Activated T-helper 1 cell treated with anti-CD3 and anti-CD28 coated beads, Interleukin-2, amount 50 U/mL, for 16 hours (primary cell): ENCODE data around the gene CCDC178.
"Not testable (repeated sequence)": the region's sequence is repeated elsewhere in the genome, so short reads cannot be mapped to it uniquely, and the experiment has no call there.

Source experiments
- DNase-seq, 2 donors: peaks; one replicate each; pipeline ENCODE4 v3.0.0-alpha.2; 2020; ENCODE audit warnings: low read depth in 1 of 2, low spot score in 1 of 2

CCDC178 gene, protein sequence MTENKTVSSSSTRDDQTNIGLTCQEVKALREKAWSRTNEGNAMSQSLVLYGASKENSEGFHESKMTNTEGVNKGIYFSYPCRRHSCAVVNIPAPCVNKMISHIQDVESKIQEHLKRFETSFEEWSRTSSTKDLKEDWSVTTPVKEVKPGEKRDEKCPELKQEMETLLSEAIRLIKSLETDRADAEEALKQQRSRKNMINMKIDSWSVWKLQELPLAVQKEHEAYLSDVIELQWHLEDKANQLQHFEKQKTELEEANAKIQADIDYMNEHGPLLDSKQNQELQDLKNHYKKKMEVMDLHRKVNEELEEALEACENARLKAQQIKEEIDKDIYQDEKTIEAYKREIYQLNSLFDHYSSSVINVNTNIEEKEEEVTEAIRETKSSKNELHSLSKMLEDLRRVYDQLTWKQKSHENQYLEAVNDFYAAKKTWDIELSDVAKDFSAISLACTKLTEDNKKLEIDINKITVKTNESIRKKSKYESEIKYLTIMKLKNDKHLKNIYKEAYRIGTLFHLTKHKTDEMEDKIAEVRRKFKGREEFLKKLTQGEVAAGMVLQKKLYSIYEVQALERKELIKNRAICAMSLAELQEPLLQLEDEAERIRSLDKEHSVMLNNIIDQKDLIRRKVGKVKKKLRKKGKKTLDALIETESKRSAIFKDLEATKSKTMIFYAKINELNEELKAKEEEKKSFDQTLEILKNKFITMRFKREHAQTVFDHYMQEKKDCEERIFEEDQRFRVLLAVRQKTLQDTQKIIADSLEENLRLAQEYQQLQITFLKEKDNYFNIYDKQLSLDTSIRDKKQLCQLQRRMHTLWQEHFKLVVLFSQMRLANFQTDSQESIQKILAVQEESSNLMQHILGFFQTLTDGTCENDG

GRCh38 chr18:33440060-33441043, at the start of gene CCDC178:
Gene CCDC178, minus strand, starts transcription at chr18:33440721. Its CDS starts 28,633 bp downstream, at chr18:33412088.
- no peak for DNase-seq

- no peak for DNase-seq
Observed at GRCh38 chr18:33483908-33484307, 43.4 kb upstream of the CCDC178 start.

- DNase-seq, result no peak
Observed at GRCh38 chr18:33472509-33472908, 32.0 kb upstream of the CCDC178 start.

DNA sequence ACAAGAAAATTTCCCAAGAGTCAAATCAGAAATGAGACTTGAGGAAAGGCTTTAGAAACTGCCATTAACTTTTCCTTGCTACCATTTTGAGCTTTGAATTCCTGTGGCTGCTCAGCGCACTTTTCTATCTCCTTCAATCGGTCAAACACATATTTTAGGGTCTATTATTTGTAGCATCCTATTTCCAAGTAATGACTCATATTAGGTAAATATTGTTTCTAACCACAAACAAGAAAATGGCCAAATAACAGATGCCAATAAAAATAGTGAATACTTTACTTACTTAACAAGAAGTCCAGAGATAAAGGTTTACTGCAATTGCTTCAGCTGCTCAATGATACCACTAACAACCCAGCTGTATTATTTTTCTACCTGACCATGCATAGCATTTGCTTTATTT, 29.7 kb upstream of the CCDC178 start:
- no peak for DNase-seq

GRCh38 chr18:33469699-33470098, 29.2 kb upstream of the CCDC178 start:
- no peak for DNase-seq

DNA sequence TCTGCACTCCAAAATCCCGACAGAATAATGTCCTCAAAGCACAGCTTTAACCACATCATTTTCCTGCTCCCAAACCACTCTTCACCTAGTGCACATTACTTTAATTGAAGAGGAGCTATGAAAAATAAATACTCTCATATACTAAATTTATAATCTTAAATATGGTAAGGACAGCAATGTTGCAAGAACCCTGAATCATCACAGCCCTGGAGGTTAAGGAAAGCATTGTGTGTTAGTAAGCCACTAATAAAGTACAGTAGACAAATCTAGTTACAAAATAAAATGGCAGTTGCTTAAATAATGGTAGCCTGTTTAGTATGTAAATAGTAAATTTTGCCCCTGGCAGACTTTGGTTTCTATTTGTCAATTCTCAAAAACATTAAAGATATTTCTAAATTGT, 27.0 kb upstream of the CCDC178 start:
- DNase-seq, result no peak

GRCh38 chr18:33466822-33467221, 26.3 kb upstream of the CCDC178 start:
- no peak for DNase-seq

GRCh38 chr18:33460681-33461080, 20.2 kb upstream of the CCDC178 start:
- no peak for DNase-seq

DNA sequence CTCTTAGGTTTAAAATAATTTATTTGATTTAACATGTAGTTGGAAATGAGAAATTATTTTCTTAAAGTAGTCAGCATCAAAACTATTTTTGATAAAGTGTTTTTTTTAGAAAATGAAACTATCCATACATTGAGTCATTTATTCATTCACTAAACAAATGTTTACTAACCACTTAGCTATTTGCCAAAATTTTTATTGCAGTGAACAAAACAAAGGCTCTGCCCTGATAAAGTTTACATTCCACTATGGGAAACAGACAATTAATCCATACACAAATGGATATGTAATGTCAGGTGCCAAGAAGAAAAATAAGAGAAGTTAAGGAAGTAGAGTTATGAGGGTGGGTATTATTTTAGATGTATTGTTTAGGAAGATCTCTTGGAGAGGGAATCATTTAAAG, 19.1 kb upstream of the CCDC178 start:
- no peak for DNase-seq

GRCh38 chr18:33446604-33447003, 6.1 kb upstream of the CCDC178 start:
- no peak for DNase-seq

DNA sequence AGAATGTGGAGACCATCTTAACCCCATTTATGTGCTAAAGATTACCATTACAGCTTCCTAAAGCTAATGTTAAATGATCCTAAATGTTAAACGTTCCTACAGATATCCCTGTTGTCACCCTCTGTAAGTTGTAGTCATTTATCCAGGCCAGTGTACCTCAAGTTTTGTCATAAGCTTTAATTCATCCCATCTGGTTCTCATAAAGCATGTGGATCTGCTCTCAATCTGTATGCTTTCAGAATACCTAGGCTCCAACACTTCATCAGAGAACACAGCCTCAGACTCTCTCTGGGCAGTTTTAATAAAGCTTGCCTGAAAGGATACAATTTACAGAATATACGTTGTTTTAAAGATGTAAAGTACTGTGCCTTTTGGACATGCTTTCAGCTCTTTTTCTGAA, 4.2 kb upstream of the CCDC178 start:
- DNase-seq, result no peak

DNA sequence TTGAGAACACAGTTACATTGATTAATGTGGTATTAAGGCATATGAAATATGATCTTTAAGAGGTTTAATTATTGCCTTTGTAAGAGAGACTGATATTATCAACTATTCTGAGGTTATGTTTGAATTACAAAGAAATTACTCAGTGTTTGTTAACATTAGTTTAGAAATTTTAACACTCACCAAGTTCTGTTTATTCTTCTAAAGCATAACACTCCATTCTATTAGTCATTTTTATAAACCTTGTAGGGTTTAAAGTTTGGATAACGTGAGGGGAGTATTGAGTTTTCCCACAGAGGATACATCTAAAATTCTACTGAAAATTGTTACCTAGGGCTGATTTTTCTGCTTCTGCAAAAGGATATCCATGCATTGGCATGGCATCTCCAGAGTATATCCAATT, 7.7 kb downstream of the CCDC178 start:
- DNase-seq, result no peak

DNA sequence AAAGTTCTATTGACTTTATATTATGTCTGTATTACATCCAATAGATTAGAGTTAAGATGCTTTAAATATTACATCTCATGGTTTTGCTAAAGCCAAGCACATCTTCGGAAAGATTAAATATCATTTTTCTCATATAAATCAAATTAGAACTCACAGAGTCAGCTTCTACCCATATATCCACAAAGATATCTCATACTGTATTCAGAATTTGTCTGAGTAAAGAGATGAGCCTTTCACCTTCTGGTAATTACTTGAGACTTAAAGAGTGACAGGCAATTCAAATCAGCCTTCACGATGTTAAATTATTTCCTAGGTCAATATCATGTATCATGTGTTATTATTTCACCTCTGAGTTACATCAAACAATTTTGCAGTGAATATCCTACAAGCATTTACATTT, 13.0 kb downstream of the CCDC178 start:
- DNase-seq, result no peak

GRCh38 chr18:33424266-33424946, 16.1 kb downstream of the CCDC178 start:
- no peak for DNase-seq

GRCh38 chr18:33421225-33421624, 19.3 kb downstream of the CCDC178 start:
- DNase-seq, result no peak

DNA sequence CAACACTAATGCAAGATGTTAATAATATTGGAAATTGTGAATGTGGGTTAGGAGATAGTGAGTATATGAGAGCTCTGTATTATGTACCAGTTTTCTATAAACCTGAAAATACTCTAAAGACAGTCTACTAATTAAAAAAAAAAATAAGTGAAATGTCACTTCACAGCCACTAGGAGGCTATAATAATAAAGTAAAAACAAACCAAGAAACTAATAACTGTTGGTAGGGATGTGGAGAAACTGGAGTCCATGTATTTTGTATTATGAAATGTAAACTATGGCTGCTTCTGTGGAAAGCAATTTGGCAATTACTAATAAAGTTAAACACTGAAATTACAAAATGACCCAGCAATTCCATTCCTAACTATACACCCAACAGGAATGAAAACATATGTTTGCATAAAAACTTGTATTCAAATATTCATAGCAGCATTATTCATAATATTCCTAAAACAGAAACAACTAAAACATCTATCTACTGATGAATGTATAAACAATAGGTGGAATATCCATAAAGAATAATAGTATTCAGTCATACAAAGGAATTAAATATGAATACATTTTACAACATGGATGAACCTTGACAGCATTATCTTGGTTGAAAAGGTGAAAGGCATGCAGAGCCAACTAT, 36.2 kb downstream of the CCDC178 start:
- DNase-seq, result no peak

DNA sequence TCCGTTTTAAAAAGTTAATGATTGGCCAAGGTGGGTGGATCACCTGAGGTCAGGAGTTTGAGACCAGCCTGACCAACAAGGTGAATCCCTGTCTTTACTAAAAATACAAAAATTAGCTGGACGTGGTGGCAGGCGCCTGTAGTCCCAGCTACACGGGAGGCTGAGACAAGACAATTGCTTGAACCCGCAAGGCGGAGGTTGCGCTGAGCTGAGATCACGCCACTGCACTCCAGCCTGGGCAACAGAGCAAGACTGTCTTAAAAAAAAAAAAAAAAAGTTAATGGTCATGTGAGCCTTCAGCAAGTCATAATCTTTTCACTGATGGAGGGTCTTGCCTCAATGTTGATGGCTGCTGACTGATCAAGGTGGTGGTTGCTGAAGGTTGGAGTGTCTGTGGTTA, 41.6 kb downstream of the CCDC178 start:
- not testable (repeated sequence) for DNase-seq

DNA sequence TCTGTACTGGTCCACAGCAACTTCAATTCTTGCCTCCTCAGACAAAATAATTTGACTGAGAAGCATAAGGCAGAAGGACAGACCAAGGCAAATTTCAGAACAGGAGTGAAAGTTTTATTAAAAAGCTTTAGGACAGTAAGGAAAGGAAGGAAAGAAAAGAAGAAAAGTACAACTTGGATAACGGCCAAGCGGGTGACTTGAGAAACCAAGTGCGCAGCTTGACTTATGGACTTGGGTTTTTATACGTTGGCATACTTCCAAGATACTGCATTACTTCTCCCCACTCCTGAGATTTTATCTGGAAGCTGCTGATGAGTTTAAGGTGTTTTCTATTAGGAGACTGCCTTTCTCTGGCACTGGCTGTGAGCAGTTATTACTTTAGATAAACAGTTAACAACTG, 64.7 kb downstream of the CCDC178 start:
- DNase-seq, result no peak

DNA sequence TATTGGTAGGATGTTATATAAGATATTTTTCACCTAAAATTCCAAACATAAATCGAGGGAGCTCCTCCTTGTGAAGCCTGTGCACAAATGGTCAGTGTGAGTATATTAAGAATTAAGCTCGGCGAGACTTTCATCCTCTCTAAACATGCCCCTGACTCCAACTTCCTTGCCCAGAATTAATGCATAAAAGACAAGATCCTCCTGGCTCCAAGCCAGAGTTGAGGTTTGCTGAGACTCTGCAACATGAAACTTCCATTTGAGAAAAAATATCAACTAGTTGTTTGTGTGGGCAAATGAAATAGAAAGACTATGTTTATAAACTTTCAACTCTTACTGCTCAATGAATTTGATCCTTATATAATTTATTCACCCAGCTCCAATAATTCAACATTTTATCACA, 68.1 kb downstream of the CCDC178 start:
- DNase-seq, result no peak
